MM.1S (cell line): Measurements from ENCODE around the gene SLC44A2.

Experiments used
- DNase-seq: peaks from one replicate; pipeline ENCODE4 v3.0.0-alpha.2; 2015
- H2AFZ ChIP-seq: fragments of 300-600 bp; sonication (generic); 2 replicates; pipeline ENCODE4 v1.6.0; 2016; ENCODE audit warnings: antibody characterized with exemption, low read length
- H3F3A ChIP-seq: fragments of 300-600 bp; sonication (generic); 2 replicates; pipeline ENCODE4 v1.6.1; 2016; ENCODE audit warnings: mild to moderate bottlenecking, antibody characterized with exemption, low read length, moderate library complexity, mixed read lengths; ENCODE audit not compliant: insufficient read depth
- H3K27ac ChIP-seq: fragments of 300-600 bp; sonication (generic); 2 replicates; pipeline ENCODE4 v1.5.1; 2016; ENCODE audit warnings: mild to moderate bottlenecking, low read length
- H3K27me3 ChIP-seq: fragments of 300-600 bp; sonication (generic); replicated peaks from 2 replicates; pipeline ENCODE4 v1.6.0; 2016; ENCODE audit warnings: low read length; ENCODE audit not compliant: insufficient read depth
- H3K36me3 ChIP-seq: fragments of 300-600 bp; sonication (generic); replicated peaks from 2 replicates; pipeline ENCODE4 v1.6.1; 2016; ENCODE audit warnings: mild to moderate bottlenecking, low read length, mixed read lengths; ENCODE audit not compliant: insufficient read depth
- H3K4me1 ChIP-seq: fragments of 300-600 bp; sonication (generic); 2 replicates; pipeline ENCODE4 v1.6.1; 2016; ENCODE audit warnings: low read length, mixed read lengths
- H3K4me2 ChIP-seq: fragments of 300-600 bp; sonication (generic); 2 replicates; pipeline ENCODE4 v1.6.0; 2016; ENCODE audit warnings: low read depth, low read length
- H3K4me3 ChIP-seq: fragments of 300-600 bp; sonication (generic); 2 replicates; pipeline ENCODE4 v1.5.1; 2016; ENCODE audit warnings: low read length, mixed read lengths
- H3K79me2 ChIP-seq: fragments of 300-600 bp; sonication (generic); 2 replicates; pipeline ENCODE4 v1.6.1; 2016; ENCODE audit warnings: mixed run types, low read length, mixed read lengths
- H3K9ac ChIP-seq: fragments of 300-600 bp; sonication (generic); 2 replicates; pipeline ENCODE4 v1.6.1; 2016; ENCODE audit warnings: low read length, mixed read lengths
- H3K9me2 ChIP-seq: fragments of 300-600 bp; sonication (generic); replicated peaks from 2 replicates; pipeline ENCODE4 v1.6.1; 2016; ENCODE audit warnings: mild to moderate bottlenecking, low read length, mixed read lengths; ENCODE audit not compliant: insufficient read depth
- H3K9me3 ChIP-seq: fragments of 300-600 bp; sonication (generic); replicated peaks from 2 replicates; pipeline ENCODE4 v1.6.1; 2016; ENCODE audit warnings: mild to moderate bottlenecking, low read length, mixed read lengths; ENCODE audit not compliant: insufficient read depth
- H4K20me1 ChIP-seq: fragments of 300-600 bp; sonication (generic); 2 replicates; pipeline ENCODE4 v1.6.1; 2016; ENCODE audit warnings: mild to moderate bottlenecking, low read length, moderate library complexity, mixed read lengths; ENCODE audit not compliant: insufficient read depth
- CTCF ChIP-seq: fragments of 300-600 bp; sonication (generic); IDR thresholded peaks from 2 replicates; pipeline ENCODE4 v1.5.1; 2016; ENCODE audit warnings: antibody characterized with exemption, low read length, mixed read lengths
- EZH2 ChIP-seq: fragments of 300-600 bp; sonication (generic); optimal IDR thresholded peaks from 2 replicates; pipeline ENCODE3; 2017; ENCODE audit warnings: low read depth, mild to moderate bottlenecking, antibody characterized with exemption, low read length, mixed read lengths
- EZH2phosphoT487 ChIP-seq: fragments of 300-600 bp; sonication (generic); IDR thresholded peaks from 2 replicates; pipeline ENCODE4 v1.6.1; 2018; ENCODE audit warnings: antibody characterized with exemption, low read length

Gene SLC44A2

GRCh38 chr19:10620786-10621185, 4.6 kb upstream of the SLC44A2 start:
- Histone ChIP-seq H4K20me1 (no peaks in the 10 kb centered on the region), H3K27me3 (no peaks in the 10 kb centered on the region), H2AFZ (no peak overlapping the region), H3F3A (no peaks in the 10 kb centered on the region), H3K4me2 (no peak overlapping the region), H3K9me2 (no peaks in the 10 kb centered on the region), H3K79me2 (no peaks in the 10 kb centered on the region), H3K27ac (no peak overlapping the region), H3K9ac (no peak overlapping the region), H3K9me3 (no peaks in the 10 kb centered on the region), H3K4me3 (no peak overlapping the region), H3K36me3 (no peaks in the 10 kb centered on the region), H3K4me1 (peaks cover 5% of the 10 kb centered on the region)
- no peak for TF ChIP-seq CTCF
- no peak for TF ChIP-seq EZH2
- TF ChIP-seq EZH2phosphoT487: no peak
- no peak for DNase-seq

DNA sequence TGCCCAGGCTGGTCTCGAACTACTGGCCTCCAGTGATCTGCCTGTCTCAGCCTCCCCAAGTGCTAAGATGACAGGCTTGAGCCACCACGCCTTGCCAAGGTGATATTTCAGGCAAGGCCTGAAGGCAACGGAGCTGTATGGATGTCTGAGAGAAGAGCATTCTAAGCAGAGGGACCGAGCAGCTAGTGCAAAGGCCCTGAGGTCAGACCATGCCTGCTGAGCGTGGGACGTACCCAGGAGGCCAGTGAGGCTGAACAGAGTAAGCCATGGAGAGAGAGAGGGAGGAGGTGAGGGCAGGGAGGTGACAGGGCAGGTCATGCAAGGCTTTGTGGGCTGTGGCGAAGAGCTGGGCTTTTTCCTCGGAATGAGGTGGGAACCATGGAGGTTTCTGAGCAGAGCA, 3.4 kb upstream of the SLC44A2 start:
- H3K27ac ChIP-seq: no peak overlapping the region
- no peak overlapping the region for H3K9ac ChIP-seq
- no peaks in the 10 kb centered on the region for H3K9me3 ChIP-seq
- DNase-seq: no peak
- no peaks in the 10 kb centered on the region for H3K36me3 ChIP-seq
- no peak overlapping the region for H3K4me2 ChIP-seq
- no peaks in the 10 kb centered on the region for H3F3A ChIP-seq
- peaks cover 5% of the 10 kb centered on the region for H3K4me1 ChIP-seq
- H4K20me1 ChIP-seq: no peaks in the 10 kb centered on the region
- H2AFZ ChIP-seq: no peak overlapping the region
- H3K4me3 ChIP-seq: no peak overlapping the region
- TF ChIP-seq CTCF (no peak), EZH2phosphoT487 (no peak), EZH2 (no peak)
- H3K27me3 ChIP-seq: no peaks in the 10 kb centered on the region
- no peaks in the 10 kb centered on the region for H3K79me2 ChIP-seq
- H3K9me2 ChIP-seq: no peaks in the 10 kb centered on the region

GRCh38 chr19:10624585-10624984, 768 bp upstream of the SLC44A2 start:
- Histone ChIP-seq H3K36me3 (no peaks in the 10 kb centered on the region), H3K9me2 (no peaks in the 10 kb centered on the region), H3K27me3 (no peaks in the 10 kb centered on the region), H3K27ac (no peak overlapping the region), H3K79me2 (no peaks in the 10 kb centered on the region), H3K4me3 (no peak overlapping the region), H3K9ac (no peak overlapping the region), H3K9me3 (no peaks in the 10 kb centered on the region), H2AFZ (no peak overlapping the region), H3K4me2 (no peak overlapping the region), H4K20me1 (no peaks in the 10 kb centered on the region), H3F3A (no peaks in the 10 kb centered on the region), H3K4me1 (peaks cover 5% of the 10 kb centered on the region)
- no peak for TF ChIP-seq EZH2
- DNase-seq: no peak

- no peak for DNase-seq
- H4K20me1 ChIP-seq: no peaks in the 10 kb centered on the region
- no peaks in the 10 kb centered on the region for H3F3A ChIP-seq
- no peaks in the 10 kb centered on the region for H3K9me2 ChIP-seq
- TF ChIP-seq EZH2phosphoT487 (no peak), EZH2 (no peak), CTCF (no peak)
- H3K9me3 ChIP-seq: no peaks in the 10 kb centered on the region
- no peak overlapping the region for H3K27ac ChIP-seq
- H2AFZ ChIP-seq: no peak overlapping the region
- no peak overlapping the region for H3K4me2 ChIP-seq
- H3K27me3 ChIP-seq: no peaks in the 10 kb centered on the region
- no peaks in the 10 kb centered on the region for H3K36me3 ChIP-seq
- no peak overlapping the region for H3K4me3 ChIP-seq
- H3K9ac ChIP-seq: no peak overlapping the region
- H3K79me2 ChIP-seq: no peaks in the 10 kb centered on the region
- peaks cover 5% of the 10 kb centered on the region for H3K4me1 ChIP-seq
Observed at GRCh38 chr19:10625762-10626138, 397 bp downstream of the SLC44A2 start.
